Kidney epithelial cell (primary cell): ENCODE measurements around the gene KIF9. TPM values are rescaled to one million over a fixed set of nuclear protein-coding genes. Genes with fewer than 3 reads are reported as not detected.
"Not testable (repeated sequence)": the region's sequence is repeated elsewhere in the genome, so short reads cannot be mapped to it uniquely, and the experiment has no call there.

Experiments
- DNase-seq: peaks from one replicate; pipeline ENCODE4 v3.0.0-alpha.2; 2010; ENCODE audit warnings: low read depth
- H3K27me3 ChIP-seq: 2 replicates; pipeline ENCODE4 v1.6.0; 2011; ENCODE audit warnings: low read length; ENCODE audit not compliant: control insufficient read depth, insufficient read depth
- H3K36me3 ChIP-seq: 2 replicates; pipeline ENCODE4 v1.5.1; 2011; ENCODE audit warnings: low read length; ENCODE audit not compliant: control insufficient read depth, insufficient read depth
- H3K4me3 ChIP-seq: 2 replicates; pipeline ENCODE4 v1.5.1; 2011; ENCODE audit warnings: low read depth, mild to moderate bottlenecking, control low read depth, low read length
- CTCF ChIP-seq: IDR thresholded peaks from 2 replicates; pipeline ENCODE4 v1.5.1; 2011; ENCODE audit warnings: mild to moderate bottlenecking, moderate library complexity, low read length, control low read depth, inconsistent platforms; ENCODE audit not compliant: insufficient read depth, poor library complexity, severe bottlenecking
- total RNA-seq: library from RNA; depleted of rRNA; stranded (reverse); fragments of >200 nt; gene quantifications from 2 replicates; pipeline ENCODE4 v1.2.3, GENCODE V29; 2015

KIF9 gene
- total RNA-seq, 1 donor from 2014 or later: 14.5 TPM

- Histone ChIP-seq H3K4me3 (no peak overlapping the region), H3K27me3 (no peaks in the 10 kb centered on the region), H3K36me3 (no peaks in the 10 kb centered on the region)
- TF ChIP-seq CTCF: no peak
- DNase-seq: no peak
Observed at GRCh38 chr3:47315069-47315647, 32.6 kb upstream of the KIF9 start.

- Histone ChIP-seq H3K4me3 (no peak overlapping the region), H3K27me3 (no peaks in the 10 kb centered on the region), H3K36me3 (no peaks in the 10 kb centered on the region)
- no peak for TF ChIP-seq CTCF
- DNase-seq: no peak
Observed at GRCh38 chr3:47314056-47314764, 31.6 kb upstream of the KIF9 start.

GRCh38 chr3:47313341-47314055 is 30.9 kb upstream of the KIF9 start:
- H3K36me3 ChIP-seq: no peaks in the 10 kb centered on the region
- no peak overlapping the region for H3K4me3 ChIP-seq
- no peak for DNase-seq
- H3K27me3 ChIP-seq: no peaks in the 10 kb centered on the region
- TF ChIP-seq CTCF: no peak

GRCh38 chr3:47310391-47310790 is 27.8 kb upstream of the KIF9 start:
- DNase-seq: no peak
- Histone ChIP-seq H3K36me3 (no peaks in the 10 kb centered on the region), H3K27me3 (no peaks in the 10 kb centered on the region), H3K4me3 (no peak overlapping the region)
- TF ChIP-seq CTCF: no peak

GRCh38 chr3:47309231-47309630 is 26.6 kb upstream of the KIF9 start:
- H3K4me3 ChIP-seq, H3K36me3 ChIP-seq, DNase-seq, H3K27me3 ChIP-seq: not testable (repeated sequence)

- TF ChIP-seq CTCF: no peak
- H3K4me3 ChIP-seq: no peak overlapping the region
- no peak for DNase-seq
- H3K27me3 ChIP-seq: no peaks in the 10 kb centered on the region
- H3K36me3 ChIP-seq: peaks cover 1% of the 10 kb centered on the region
Observed at GRCh38 chr3:47306022-47306421, 23.4 kb upstream of the KIF9 start.
